Astrocyte (in vitro differentiated cells and primary cell): ENCODE measurements around the gene FAM120B.
"Not testable (repeated sequence)": the region's sequence is repeated elsewhere in the genome, so short reads cannot be mapped to it uniquely, and the experiment has no call there.

Source experiments
- CTCF ChIP-seq: IDR thresholded peaks from 2 replicates; pipeline ENCODE4 v1.5.1; 2011; ENCODE audit warnings: low read depth, mild to moderate bottlenecking, inconsistent platforms, low read length, moderate library complexity; ENCODE audit not compliant: insufficient read depth
- EZH2 ChIP-seq: IDR thresholded peaks from 2 replicates; pipeline ENCODE4 v1.6.1; 2012; ENCODE audit warnings: mild to moderate bottlenecking, low read length, inconsistent platforms; ENCODE audit not compliant: insufficient read depth

- TF ChIP-seq EZH2, CTCF: not testable (repeated sequence)
Observed at GRCh38 chr6:170351456-170351855, 44.9 kb downstream of the FAM120B start.
